Activated T-helper 2 cell treated with anti-CD3 and anti-CD28 coated beads, Interferon-gamma antibody, Interleukin-2, Interleukin-4, amounts not matched to agents 10 μg/mL and 5 μg/mL and 100 μg/mL, durations not matched to agents 14 hours and 24 hours and 36 hours (primary cell): Measurements from ENCODE around the gene IL12RB2. TPM values are rescaled to one million over a fixed set of nuclear protein-coding genes. Genes with fewer than 3 reads are reported as not detected.

Experiments used
- DNase-seq: peaks from one replicate; pipeline ENCODE4 v3.0.0; 2021; ENCODE audit warnings: low spot score
- H3K27ac Mint-ChIP-seq: one replicate; pipeline ENCODE4 v1.8.0; 2021; ENCODE audit warnings: mixed read lengths
- H3K27me3 Mint-ChIP-seq: one replicate; pipeline ENCODE4 v1.8.0; 2021; ENCODE audit warnings: low read depth, mixed read lengths
- H3K36me3 Mint-ChIP-seq: one replicate; pipeline ENCODE4 v1.8.0; 2021; ENCODE audit warnings: low read depth, mixed read lengths
- H3K4me1 Mint-ChIP-seq: one replicate; pipeline ENCODE4 v1.8.0; 2021; ENCODE audit warnings: low read depth, mixed read lengths
- H3K4me3 Mint-ChIP-seq: one replicate; pipeline ENCODE4 v1.8.0; 2021; ENCODE audit warnings: low read depth, mild to moderate bottlenecking, moderate library complexity, mixed read lengths
- H3K9me3 Mint-ChIP-seq: one replicate; pipeline ENCODE4 v1.8.0; 2021; ENCODE audit warnings: mixed read lengths
- intact Hi-C: fragments of 100-400 bp; cut with micrococcal nuclease; formaldehyde crosslinking; loops from one replicate; pipeline ENCODE4 v1.15.1; 2023
- total RNA-seq: library from RNA; stranded (reverse); gene quantifications from 2 replicates; pipeline ENCODE4 v1.2.3, GENCODE V29; 2022

Gene IL12RB2, protein sequence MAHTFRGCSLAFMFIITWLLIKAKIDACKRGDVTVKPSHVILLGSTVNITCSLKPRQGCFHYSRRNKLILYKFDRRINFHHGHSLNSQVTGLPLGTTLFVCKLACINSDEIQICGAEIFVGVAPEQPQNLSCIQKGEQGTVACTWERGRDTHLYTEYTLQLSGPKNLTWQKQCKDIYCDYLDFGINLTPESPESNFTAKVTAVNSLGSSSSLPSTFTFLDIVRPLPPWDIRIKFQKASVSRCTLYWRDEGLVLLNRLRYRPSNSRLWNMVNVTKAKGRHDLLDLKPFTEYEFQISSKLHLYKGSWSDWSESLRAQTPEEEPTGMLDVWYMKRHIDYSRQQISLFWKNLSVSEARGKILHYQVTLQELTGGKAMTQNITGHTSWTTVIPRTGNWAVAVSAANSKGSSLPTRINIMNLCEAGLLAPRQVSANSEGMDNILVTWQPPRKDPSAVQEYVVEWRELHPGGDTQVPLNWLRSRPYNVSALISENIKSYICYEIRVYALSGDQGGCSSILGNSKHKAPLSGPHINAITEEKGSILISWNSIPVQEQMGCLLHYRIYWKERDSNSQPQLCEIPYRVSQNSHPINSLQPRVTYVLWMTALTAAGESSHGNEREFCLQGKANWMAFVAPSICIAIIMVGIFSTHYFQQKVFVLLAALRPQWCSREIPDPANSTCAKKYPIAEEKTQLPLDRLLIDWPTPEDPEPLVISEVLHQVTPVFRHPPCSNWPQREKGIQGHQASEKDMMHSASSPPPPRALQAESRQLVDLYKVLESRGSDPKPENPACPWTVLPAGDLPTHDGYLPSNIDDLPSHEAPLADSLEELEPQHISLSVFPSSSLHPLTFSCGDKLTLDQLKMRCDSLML
- 108 TPM in 2 replicates for total RNA-seq

DNA sequence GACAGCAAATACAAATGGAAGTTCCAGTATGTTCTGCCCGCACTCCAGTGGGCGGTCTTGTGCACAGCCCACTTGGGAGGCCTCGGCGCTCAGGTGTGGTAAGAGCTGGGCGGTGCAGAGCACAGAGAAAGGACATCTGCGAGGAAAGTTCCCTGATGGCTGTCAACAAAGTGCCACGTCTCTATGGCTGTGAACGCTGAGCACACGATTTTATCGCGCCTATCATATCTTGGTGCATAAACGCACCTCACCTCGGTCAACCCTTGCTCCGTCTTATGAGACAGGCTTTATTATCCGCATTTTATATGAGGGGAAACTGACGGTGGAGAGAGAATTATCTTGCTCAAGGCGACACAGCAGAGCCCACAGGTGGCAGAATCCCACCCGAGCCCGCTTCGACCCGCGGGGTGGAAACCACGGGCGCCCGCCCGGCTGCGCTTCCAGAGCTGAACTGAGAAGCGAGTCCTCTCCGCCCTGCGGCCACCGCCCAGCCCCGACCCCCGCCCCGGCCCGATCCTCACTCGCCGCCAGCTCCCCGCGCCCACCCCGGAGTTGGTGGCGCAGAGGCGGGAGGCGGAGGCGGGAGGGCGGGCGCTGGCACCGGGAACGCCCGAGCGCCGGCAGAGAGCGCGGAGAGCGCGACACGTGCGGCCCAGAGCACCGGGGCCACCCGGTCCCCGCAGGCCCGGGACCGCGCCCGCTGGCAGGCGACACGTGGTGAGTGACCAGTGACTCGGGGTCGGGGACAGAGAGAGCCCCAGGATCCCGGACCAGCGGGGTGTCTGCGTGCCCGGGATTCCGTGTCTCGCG is at the start of gene IL12RB2:
TSS of gene IL12RB2 (plus strand) at position 623 of the 810 bp plus-strand sequence. CDS start 12,496 bp downstream, outside the sequence.
- Mint-ChIP-seq H3K27me3 (no peaks in the 10 kb centered on the region), H3K4me3 (peak within 1 kb of the TSS; percentile 94), H3K36me3 (peaks cover 41% of the 10 kb centered on the region), H3K4me1 (peaks cover 69% of the 10 kb centered on the region), H3K27ac (peak within 1 kb of the TSS; percentile 95), H3K9me3 (no peaks in the 10 kb centered on the region)
- peak; percentile 57 for DNase-seq
- intact Hi-C loops: loop anchor here (1.0 to 10.0 kb wide), 2 partner anchors 21 to 373 kb away; no protein-coding TSS in a partner anchor

DNA sequence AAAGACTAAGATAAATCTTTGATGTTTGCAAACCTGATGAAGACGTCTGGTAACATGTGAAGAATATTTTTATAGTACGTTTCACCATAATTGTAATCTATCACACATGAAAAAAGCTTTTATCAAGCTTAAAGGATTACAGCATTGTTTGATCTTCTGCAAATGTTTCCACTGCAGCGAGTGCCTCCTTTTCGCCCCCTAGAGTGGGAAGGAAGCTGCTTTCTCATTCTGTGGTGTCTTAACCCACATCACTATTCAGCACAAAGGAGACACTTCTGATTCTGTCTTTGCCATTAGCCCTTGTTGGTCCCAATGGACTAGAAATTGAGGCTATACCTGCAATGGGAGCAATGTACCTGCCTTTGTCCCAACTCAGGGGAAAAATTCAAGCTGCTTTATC is 46.0 kb upstream of the IL12RB2 start:
- intact Hi-C loops: no loop called here
- Mint-ChIP-seq H3K4me1 (peaks cover 15% of the 10 kb centered on the region), H3K9me3 (no peaks in the 10 kb centered on the region), H3K4me3 (no peak overlapping the region), H3K27ac (no peak overlapping the region), H3K36me3 (no peaks in the 10 kb centered on the region), H3K27me3 (no peaks in the 10 kb centered on the region)
- no peak for DNase-seq

DNA sequence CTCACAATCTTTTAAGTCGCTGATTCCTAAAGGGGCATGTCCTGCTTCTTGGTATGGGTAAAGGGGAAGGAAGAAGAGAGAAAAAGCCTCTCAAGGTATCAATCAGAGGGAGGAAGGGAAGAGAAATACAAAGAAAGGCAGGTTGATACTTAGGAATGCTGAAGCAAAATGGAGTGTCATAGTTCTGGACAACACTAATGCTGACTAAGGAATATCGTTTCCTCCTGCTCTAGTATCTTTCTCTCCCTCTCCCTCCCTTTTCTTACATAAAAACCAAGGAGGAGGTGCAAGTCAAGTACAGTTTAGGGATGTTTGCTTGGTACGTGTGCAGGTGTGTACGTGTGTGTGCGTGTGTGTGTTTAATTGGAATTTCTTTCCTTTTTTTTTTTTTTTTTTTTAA is 44.9 kb upstream of the IL12RB2 start:
- intact Hi-C loops: no loop called here
- Mint-ChIP-seq H3K4me1 (peaks cover 18% of the 10 kb centered on the region), H3K9me3 (no peaks in the 10 kb centered on the region), H3K4me3 (no peak overlapping the region), H3K27me3 (no peaks in the 10 kb centered on the region), H3K36me3 (no peaks in the 10 kb centered on the region), H3K27ac (no peak overlapping the region)
- no peak for DNase-seq

DNA sequence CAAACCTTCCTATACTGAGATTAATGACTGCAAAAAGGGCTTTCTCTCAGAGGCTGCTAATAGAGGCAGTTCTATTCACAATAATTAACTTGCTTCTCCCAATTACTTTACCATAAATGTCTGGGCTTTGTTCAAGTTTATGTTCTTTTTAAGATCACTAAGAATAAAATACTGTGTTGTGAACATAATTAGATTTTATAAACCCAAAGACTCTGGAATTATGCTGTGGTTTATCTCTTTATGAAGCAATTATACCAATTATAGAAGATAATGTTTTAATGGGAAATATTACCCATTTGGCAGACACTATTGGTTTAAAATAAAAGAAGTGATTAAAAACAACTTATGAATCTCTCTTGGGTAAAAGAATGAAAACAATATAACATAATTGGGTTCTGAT is 43.5 kb upstream of the IL12RB2 start:
- no peak overlapping the region for H3K27ac Mint-ChIP-seq
- no peaks in the 10 kb centered on the region for H3K9me3 Mint-ChIP-seq
- DNase-seq: no peak
- intact Hi-C loops: no loop called here
- H3K36me3 Mint-ChIP-seq: no peaks in the 10 kb centered on the region
- peaks cover 21% of the 10 kb centered on the region for H3K4me1 Mint-ChIP-seq
- H3K27me3 Mint-ChIP-seq: no peaks in the 10 kb centered on the region
- no peak overlapping the region for H3K4me3 Mint-ChIP-seq

DNA sequence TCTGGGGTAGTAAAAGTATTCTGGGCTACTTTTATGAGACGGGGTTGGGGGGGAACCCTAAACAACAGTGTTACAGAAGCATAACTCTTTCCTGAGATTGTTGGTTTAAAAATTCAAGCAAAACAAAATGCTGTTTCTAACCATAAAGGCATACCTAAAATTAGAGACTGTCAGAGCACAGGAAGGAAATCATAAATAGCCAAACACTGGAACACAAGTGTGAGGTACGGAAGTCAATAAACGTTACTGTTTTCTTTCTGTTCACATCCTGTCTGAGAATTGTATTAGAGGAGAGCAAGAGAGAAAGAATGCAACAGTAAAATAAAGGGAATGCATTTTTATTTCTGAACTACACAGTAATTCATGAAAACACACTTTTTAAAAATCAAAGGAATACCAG is 42.8 kb upstream of the IL12RB2 start:
- Mint-ChIP-seq H3K27me3 (no peaks in the 10 kb centered on the region), H3K4me3 (no peak overlapping the region), H3K36me3 (no peaks in the 10 kb centered on the region), H3K9me3 (no peaks in the 10 kb centered on the region), H3K27ac (no peak overlapping the region), H3K4me1 (peaks cover 21% of the 10 kb centered on the region)
- intact Hi-C loops: no loop called here
- DNase-seq: no peak

DNA sequence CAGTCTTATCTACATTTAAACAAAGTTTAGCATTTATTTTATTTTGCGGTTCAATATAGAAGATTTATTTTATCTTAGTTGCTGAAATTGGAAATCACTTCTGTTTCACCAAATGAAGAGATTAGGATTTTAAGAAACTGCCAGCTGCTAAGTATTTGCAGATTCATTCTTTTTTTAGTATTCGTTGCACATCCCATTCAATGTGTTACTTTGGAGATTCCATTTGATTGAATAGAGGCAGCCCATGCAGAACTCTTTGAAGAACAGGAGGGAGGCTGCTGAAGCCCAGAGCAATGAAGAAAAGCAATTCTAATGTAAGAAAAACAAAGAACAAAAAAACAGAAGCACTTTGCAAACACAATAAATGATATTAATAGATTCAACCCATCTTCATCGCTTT is 38.6 kb upstream of the IL12RB2 start:
- DNase-seq: no peak
- peaks cover 28% of the 10 kb centered on the region for H3K36me3 Mint-ChIP-seq
- no peak overlapping the region for H3K4me3 Mint-ChIP-seq
- peaks cover 29% of the 10 kb centered on the region for H3K9me3 Mint-ChIP-seq
- no peak overlapping the region for H3K27ac Mint-ChIP-seq
- peaks cover 24% of the 10 kb centered on the region for H3K4me1 Mint-ChIP-seq
- intact Hi-C loops: no loop called here
- no peaks in the 10 kb centered on the region for H3K27me3 Mint-ChIP-seq

DNA sequence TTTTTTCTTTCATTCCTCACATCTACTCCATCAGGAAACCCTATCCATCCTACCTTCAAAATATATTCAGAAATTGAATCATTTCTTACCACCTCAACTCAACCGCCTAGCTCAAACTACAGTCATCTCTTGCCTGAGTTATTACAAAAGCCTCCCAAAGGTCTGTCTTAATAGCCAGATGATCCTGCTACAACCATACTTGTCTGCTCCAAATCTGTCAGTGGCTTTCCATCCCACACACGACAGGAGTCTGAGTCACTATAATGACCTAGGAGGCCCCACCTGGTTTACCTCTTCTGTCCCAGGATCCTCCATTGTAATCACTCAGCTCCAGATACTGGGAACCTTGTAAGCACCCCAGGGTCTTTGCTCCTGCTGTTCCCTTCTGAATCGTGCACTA is 37.1 kb upstream of the IL12RB2 start:
- H3K9me3 Mint-ChIP-seq: peaks cover 35% of the 10 kb centered on the region
- intact Hi-C loops: loop anchor here (5.0 kb wide), 1 partner anchor 33 kb away; no protein-coding TSS in a partner anchor
- DNase-seq: no peak
- H3K27me3 Mint-ChIP-seq: no peaks in the 10 kb centered on the region
- peaks cover 32% of the 10 kb centered on the region for H3K4me1 Mint-ChIP-seq
- no peak overlapping the region for H3K27ac Mint-ChIP-seq
- no peak overlapping the region for H3K4me3 Mint-ChIP-seq
- peaks cover 28% of the 10 kb centered on the region for H3K36me3 Mint-ChIP-seq

DNA sequence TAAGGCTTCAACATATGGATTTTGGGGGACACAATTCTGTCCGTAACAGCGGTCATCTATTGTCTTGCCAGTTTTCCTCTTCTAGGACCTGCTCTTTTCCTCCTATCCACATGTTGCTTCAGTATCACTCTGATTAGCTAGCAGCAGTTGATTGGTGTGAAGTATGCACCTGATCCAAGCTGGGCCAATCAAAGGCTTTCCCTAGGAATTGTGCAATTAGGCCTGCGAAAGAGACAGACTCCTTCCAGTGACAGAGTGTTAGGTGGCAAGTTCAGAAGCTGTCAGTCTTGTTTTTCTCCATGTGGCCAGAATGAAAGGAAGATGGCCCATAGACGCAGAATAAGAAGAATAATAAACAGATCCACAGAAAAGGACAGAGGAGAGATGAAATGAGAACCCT is 34.1 kb upstream of the IL12RB2 start:
- DNase-seq: no peak
- intact Hi-C loops: loop anchor here (5.0 kb wide), 1 partner anchor 36 kb away; no protein-coding TSS in a partner anchor
- peaks cover 47% of the 10 kb centered on the region for H3K9me3 Mint-ChIP-seq
- no peak overlapping the region for H3K27ac Mint-ChIP-seq
- no peak overlapping the region for H3K4me3 Mint-ChIP-seq
- H3K4me1 Mint-ChIP-seq: peaks cover 37% of the 10 kb centered on the region
- peaks cover 34% of the 10 kb centered on the region for H3K36me3 Mint-ChIP-seq
- H3K27me3 Mint-ChIP-seq: no peaks in the 10 kb centered on the region

DNA sequence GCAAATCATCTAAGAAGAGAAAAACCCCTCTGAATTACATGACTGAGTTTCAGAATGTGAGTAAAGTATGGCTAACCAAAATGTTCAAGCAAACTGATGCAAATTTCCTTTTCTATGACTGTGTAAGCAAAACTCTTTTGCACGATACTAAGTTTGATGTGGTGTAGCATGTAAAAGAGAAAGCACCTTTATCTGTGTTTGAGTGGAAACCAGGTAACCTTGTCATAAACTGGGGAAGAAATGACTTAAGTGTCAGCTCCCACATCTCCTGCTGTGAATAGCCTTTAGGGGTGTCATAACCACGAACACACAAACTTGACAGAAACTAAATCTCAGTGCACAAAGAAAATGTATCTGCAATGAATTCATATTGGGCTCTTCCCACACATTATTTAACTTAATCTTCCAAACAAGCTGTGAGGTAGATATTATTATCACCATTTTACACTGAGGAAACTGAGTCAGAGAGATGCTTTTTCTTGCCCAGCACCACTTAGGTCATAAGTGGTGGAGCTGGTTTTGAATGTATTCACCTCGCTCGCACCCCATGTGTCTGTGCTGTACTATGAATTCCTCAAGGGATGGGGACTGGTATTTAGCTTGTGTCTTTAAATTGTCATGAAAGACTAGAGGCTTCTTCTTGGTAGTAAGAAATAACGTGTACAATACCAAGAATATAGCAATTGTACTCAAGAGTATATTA is 32.9 kb upstream of the IL12RB2 start:
- H3K36me3 Mint-ChIP-seq: peaks cover 34% of the 10 kb centered on the region
- H3K4me1 Mint-ChIP-seq: peaks cover 37% of the 10 kb centered on the region
- H3K4me3 Mint-ChIP-seq: no peak overlapping the region
- H3K27me3 Mint-ChIP-seq: no peaks in the 10 kb centered on the region
- no peak for DNase-seq
- intact Hi-C loops: loop anchor here (1.0 to 5.0 kb wide), 6 partner anchors 12 to 115 kb away; no protein-coding TSS in a partner anchor
- peaks cover 47% of the 10 kb centered on the region for H3K9me3 Mint-ChIP-seq
- H3K27ac Mint-ChIP-seq: peak overlapping the region; percentile 59

DNA sequence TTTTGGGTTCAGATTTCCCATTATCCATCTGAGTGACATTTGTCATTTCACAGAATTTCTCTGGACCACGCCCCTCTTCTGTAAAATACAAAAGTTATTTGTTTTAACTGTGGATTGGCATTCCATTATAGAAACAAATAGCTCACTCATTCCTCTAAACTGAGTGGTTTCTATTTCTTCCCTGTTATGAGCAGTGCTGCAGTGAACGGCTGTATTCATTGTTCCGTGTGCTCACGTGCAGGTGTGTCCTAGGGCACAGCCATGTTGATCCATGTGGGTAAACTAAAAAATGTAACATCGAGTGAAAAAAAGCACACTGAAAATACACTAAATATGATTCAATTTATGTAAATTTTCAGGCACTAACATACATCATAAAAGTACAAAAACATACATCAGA is 27.0 kb upstream of the IL12RB2 start:
- no peak for DNase-seq
- Mint-ChIP-seq H3K27ac (no peak overlapping the region), H3K9me3 (peaks cover 10% of the 10 kb centered on the region), H3K36me3 (peaks cover 4% of the 10 kb centered on the region), H3K27me3 (no peaks in the 10 kb centered on the region), H3K4me3 (no peak overlapping the region), H3K4me1 (peaks cover 14% of the 10 kb centered on the region)
- intact Hi-C loops: no loop called here

DNA sequence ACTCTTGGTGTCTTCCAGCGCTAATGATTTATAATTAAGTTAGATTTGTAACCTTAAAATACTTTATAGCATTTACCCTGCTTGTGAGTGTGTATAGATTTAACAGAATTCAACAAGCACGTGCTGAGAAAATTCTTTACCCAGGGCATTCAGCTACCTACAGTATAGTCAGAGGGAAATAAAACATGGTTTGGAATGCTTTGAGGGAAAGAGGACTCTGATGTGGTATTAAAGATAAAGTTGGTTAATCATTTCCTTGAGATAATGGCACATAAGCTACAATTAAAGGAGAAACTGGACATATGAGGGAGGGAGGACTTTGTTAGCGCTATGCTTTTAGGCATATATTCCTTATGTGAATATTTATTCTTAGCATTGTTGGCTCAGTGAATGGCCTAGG is 26.4 kb upstream of the IL12RB2 start:
- Mint-ChIP-seq H3K27ac (no peak overlapping the region), H3K4me1 (peaks cover 14% of the 10 kb centered on the region), H3K36me3 (no peaks in the 10 kb centered on the region), H3K4me3 (no peak overlapping the region), H3K27me3 (no peaks in the 10 kb centered on the region), H3K9me3 (peaks cover 5% of the 10 kb centered on the region)
- no peak for DNase-seq
- intact Hi-C loops: no loop called here
